Small intestine (tissue), 16 donors: ENCODE measurements around the gene CCR5. TPM values are rescaled to one million over a fixed set of nuclear protein-coding genes. Genes with fewer than 3 reads are reported as not detected.
"Not testable (repeated sequence)": the region's sequence is repeated elsewhere in the genome, so short reads cannot be mapped to it uniquely, and the experiment has no call there.

Experiments used
- DNase-seq, 2 donors: peaks; one replicate each; pipeline versions ENCODE4 v3.0.0 to v3.0.0-alpha.2; 2013
- FAIRE-seq: peaks from 2 replicates; lab custom pipeline; 2012; peaks lifted over from hg19 to GRCh38; lab: Jason Lieb, UNC
- H3K27ac ChIP-seq, 3 donors: one replicate each; pipeline ENCODE4 v1.5.1; 2013; ENCODE audit warnings: low read length in 2 of 3, mild to moderate bottlenecking in 2 of 3, control low read depth in 1 of 3, inconsistent platforms in 1 of 3, low read depth in 1 of 3, moderate library complexity in 1 of 3
- H3K27me3 ChIP-seq, 3 donors: one replicate each; pipeline ENCODE4 v1.6.1; 2013; ENCODE audit warnings: low read length in 3 of 3, inconsistent platforms in 1 of 3; ENCODE audit not compliant: control insufficient read depth in 3 of 3, insufficient read depth in 3 of 3
- H3K36me3 ChIP-seq, 3 donors: one replicate each; pipeline ENCODE4 v1.6.1; 2013; ENCODE audit warnings: low read length in 3 of 3, inconsistent platforms in 1 of 3, low read depth in 1 of 3, mild to moderate bottlenecking in 1 of 3, moderate library complexity in 1 of 3; ENCODE audit not compliant: control insufficient read depth in 3 of 3, insufficient read depth in 2 of 3
- H3K4me1 ChIP-seq, 3 donors: one replicate each; pipeline ENCODE4 v1.6.1; 2013; ENCODE audit warnings: low read length in 2 of 3, inconsistent platforms in 1 of 3, low read depth in 1 of 3, mild to moderate bottlenecking in 1 of 3, moderate library complexity in 1 of 3; ENCODE audit not compliant: control insufficient read depth in 3 of 3, insufficient read depth in 2 of 3
- H3K4me3 ChIP-seq, 3 donors: one replicate each; pipeline ENCODE4 v1.5.1; 2013; ENCODE audit warnings: low read length in 3 of 3, control low read depth in 1 of 3, inconsistent platforms in 1 of 3, low read depth in 1 of 3, mild to moderate bottlenecking in 1 of 3, moderate library complexity in 1 of 3
- H3K9me3 ChIP-seq, 2 donors: one replicate each; pipeline ENCODE4 v1.6.1; 2013; ENCODE audit warnings: low read depth in 1 of 2, low read length in 1 of 2; ENCODE audit not compliant: control insufficient read depth in 2 of 2, insufficient read depth in 1 of 2
- WGBS, 3 donors: extraction: QIAGEN DNeasy Blood & Tissue Kit; methylation state at CpG; one replicate each; pipeline ENCODE4 v1.1.7; 2013; 5-methylcytosine and 5-hydroxymethylcytosine counted together
- long read RNA-seq, 10 donors: transcript quantifications; one replicate each; lab custom pipeline, GENCODE V29; 2026
- polyA plus RNA-seq, 4 donors: library from polyadenylated mRNA; stranded (reverse) in 3 of 4; unstranded in 1 of 4; fragments of 200-250 nt in 3 of 4; fragments of 120-200 nt in 1 of 4; gene quantifications; one replicate each; pipeline versions ENCODE4 v1.2.1 to v1.2.3, GENCODE V29; 2013
- donor health status: healthy with polysubstance abuse.
- donor health status: control.
- donor health status: control.
- donor health status: Bipolar disorder and iron deficiency.
- donor health status: healthy.

CCR5 gene
- polyA plus RNA-seq = 1 to 10 TPM in 1 of 4 donors, under 1 TPM in 3; 0.81 to 1.5 (median 0.92) TPM
- long read RNA-seq, donor 1 = 0 reads
- long read RNA-seq, donor 2 = 0 reads
- long read RNA-seq, donor 3, partial matches to known transcripts = 0 of 1 reads
- long read RNA-seq, donor 3, other reads (novel, unspliced or antisense) = 0 of 1 reads
- long read RNA-seq, donor 4 = 0 reads
- long read RNA-seq, donor 5 = 0 reads
- long read RNA-seq, donor 6 = 0 reads
- long read RNA-seq, donor 7 = 0 reads
- long read RNA-seq, donor 8 = 0 reads
- long read RNA-seq, donor 9 = 0 reads
- long read RNA-seq, donor 10, partial matches to known transcripts = 0 of 1 reads
- long read RNA-seq, donor 10, other reads (novel, unspliced or antisense) = 0 of 1 reads

DNA sequence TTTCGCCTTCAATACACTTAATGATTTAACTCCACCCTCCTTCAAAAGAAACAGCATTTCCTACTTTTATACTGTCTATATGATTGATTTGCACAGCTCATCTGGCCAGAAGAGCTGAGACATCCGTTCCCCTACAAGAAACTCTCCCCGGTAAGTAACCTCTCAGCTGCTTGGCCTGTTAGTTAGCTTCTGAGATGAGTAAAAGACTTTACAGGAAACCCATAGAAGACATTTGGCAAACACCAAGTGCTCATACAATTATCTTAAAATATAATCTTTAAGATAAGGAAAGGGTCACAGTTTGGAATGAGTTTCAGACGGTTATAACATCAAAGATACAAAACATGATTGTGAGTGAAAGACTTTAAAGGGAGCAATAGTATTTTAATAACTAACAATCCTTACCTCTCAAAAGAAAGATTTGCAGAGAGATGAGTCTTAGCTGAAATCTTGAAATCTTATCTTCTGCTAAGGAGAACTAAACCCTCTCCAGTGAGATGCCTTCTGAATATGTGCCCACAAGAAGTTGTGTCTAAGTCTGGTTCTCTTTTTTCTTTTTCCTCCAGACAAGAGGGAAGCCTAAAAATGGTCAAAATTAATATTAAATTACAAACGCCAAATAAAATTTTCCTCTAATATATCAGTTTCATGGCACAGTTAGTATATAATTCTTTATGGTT lies at the start of gene CCR5:
TSS of gene CCR5 (plus strand) at position 108 of the 680 bp plus-strand sequence. CDS start 1,957 bp downstream, outside the sequence.
- H3K4me1 ChIP-seq = peaks cover 0 to 10% (median 0%) of the 10 kb centered on the region in 3 donors
- H3K27me3 ChIP-seq = peaks cover 0 to 11% (median 0%) of the 10 kb centered on the region in 3 donors
- peak within 1 kb of the TSS in 1 of 3 donors; percentile 17 for H3K4me3 ChIP-seq
- FAIRE-seq (no peak), DNase-seq (peak in 1 of 2 donors; percentile 60)
- no peaks in the 10 kb centered on the region for H3K36me3 ChIP-seq
- H3K27ac ChIP-seq = peak within 1 kb of the TSS in 2 of 3 donors; percentile 58 to 88
- 34 to 50% (median 44%) methylated on average over 5 of the region's 5 CpGs for WGBS, 3 donors
- H3K9me3 ChIP-seq = no peaks in the 10 kb centered on the region

DNA sequence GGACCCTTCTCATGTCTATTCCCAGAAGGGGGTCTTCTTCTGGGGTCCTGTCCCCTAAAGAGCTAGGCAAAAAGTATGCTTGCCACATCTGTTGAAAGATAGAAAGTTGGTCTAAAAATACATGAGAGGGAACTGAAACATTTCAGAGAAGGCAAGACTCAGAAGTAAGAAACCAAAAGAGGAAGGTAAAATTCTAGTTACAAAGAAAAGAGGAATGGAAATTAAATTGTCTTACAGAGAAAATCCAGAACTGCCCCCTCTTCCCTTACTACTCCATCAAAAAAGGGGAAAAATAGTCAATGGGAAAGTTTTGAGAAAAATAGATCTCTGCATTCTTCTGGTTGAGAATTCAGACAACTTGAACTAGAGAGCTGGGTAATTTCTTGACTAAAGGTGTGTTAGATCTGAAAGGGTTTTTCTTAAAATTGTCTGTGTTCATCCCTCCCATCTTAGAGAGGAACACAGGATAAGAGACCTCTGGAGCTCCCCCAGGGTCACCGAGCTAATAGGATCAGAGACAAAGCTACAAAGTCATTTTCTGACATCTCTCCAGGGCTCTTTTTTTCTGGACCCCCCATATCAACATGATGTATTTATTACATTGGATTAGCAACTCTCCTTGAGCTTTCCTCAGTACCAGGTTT lies 49.2 kb upstream of the CCR5 start:
- no peaks in the 10 kb centered on the region for H3K4me1 ChIP-seq
- peaks cover 0 to 3% (median 0%) of the 10 kb centered on the region in 3 donors for H3K27me3 ChIP-seq
- FAIRE-seq (no peak), DNase-seq (no peak)
- no peak overlapping the region for H3K27ac ChIP-seq
- 74 to 83% (median 76%) methylated on average over 1 of the region's 1 CpG for WGBS, 3 donors
- no peaks in the 10 kb centered on the region for H3K36me3 ChIP-seq
- H3K9me3 ChIP-seq = peaks cover 0 to 3% of the 10 kb centered on the region in 2 donors
- no peak overlapping the region for H3K4me3 ChIP-seq

DNA sequence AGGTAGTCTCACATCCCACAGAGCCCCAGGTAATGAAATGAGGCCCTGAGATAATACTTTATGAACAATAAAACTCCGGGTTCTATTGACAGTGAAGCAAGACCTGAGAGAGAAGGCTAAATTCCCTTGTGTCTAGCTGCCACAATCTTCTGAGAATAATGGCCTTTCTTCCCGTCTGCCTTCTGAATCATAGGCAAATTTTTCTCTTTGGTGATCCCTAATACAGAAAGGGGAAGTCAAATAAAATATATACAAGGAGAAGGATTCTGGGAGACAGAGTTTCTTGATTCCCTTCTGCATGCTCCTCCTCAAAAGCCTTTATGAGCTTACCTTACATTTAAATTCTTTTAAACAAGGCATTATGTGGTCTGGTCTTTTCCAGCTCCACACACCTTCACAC lies 46.7 kb upstream of the CCR5 start:
- Histone ChIP-seq H3K4me3 (no peak overlapping the region), H3K27ac (no peak overlapping the region), H3K4me1 (no peaks in the 10 kb centered on the region), H3K9me3 (peaks cover 0 to 7% of the 10 kb centered on the region in 2 donors), H3K27me3 (peaks cover 0 to 3% (median 0%) of the 10 kb centered on the region in 3 donors), H3K36me3 (no peaks in the 10 kb centered on the region)
- DNase-seq (no peak), FAIRE-seq (no peak)
- 34 to 65% (median 44%) methylated on average over 2 of the region's 2 CpGs for WGBS, 3 donors

DNA sequence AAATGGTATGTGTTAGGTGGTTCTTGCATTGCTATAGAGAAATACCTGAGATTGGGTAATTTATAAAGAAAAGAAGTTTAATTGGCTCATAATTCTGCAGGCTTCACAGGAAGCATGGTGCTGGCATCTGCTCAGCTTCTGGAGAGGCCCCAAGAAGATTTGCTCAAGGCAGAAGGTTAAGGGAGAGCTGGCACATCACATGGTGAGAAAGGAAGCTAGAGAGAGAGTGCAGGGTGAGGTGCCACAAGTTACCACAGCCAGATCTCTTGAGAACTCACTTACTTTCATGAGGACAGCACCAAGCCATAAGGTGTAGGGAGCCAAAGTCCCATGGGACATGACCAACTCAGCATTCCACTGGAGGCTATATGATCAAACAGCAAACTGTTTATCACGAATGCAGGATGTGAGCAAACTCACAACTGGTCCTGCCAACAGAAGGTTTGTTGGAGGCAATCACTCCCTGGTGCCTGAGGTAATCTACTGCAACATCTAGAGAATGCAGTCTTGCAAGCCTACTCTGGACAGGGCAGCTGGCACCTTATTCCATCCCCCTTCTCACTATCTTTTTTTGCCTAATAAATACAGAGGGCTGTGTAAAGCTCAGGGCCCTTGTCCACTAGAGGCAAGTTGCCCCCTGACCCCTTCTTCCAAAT lies 45.0 kb upstream of the CCR5 start:
- Histone ChIP-seq H3K36me3 (no peaks in the 10 kb centered on the region), H3K4me3 (no peak overlapping the region), H3K9me3 (peaks cover 0 to 7% of the 10 kb centered on the region in 2 donors), H3K4me1 (no peaks in the 10 kb centered on the region), H3K27ac (no peak overlapping the region), H3K27me3 (peaks cover 0 to 3% (median 0%) of the 10 kb centered on the region in 3 donors)
- DNase-seq (no peak), FAIRE-seq (no peak)
- 59 to 84% (median 69%) methylated on average over 1 of the region's 1 CpG for WGBS, 3 donors

DNA sequence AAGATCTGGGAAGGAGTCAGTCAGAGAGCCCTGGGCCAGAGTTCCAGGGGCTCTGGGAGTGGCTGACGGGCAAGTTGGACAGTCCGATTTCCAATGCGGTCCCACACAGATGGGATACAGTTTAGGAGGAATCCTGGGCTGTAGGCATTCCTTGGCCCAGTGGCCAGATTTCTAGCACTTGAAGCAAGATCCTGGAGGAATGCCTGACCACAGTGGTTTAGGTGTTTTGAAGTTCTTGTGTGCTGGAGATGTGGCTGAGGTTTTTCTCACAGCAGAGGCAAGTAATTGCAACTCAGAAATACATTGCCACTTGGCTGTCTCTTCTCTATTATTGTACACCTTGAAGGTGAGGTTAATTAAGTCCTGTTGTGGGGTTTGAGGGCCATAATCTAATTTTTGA lies 40.1 kb upstream of the CCR5 start:
- not testable (repeated sequence) for H3K4me3 ChIP-seq, H3K4me1 ChIP-seq, H3K9me3 ChIP-seq, H3K27ac ChIP-seq, FAIRE-seq, H3K27me3 ChIP-seq, H3K36me3 ChIP-seq, DNase-seq
- 88 to 100% (median 91%) methylated on average over 3 of the region's 3 CpGs for WGBS, 3 donors

DNA sequence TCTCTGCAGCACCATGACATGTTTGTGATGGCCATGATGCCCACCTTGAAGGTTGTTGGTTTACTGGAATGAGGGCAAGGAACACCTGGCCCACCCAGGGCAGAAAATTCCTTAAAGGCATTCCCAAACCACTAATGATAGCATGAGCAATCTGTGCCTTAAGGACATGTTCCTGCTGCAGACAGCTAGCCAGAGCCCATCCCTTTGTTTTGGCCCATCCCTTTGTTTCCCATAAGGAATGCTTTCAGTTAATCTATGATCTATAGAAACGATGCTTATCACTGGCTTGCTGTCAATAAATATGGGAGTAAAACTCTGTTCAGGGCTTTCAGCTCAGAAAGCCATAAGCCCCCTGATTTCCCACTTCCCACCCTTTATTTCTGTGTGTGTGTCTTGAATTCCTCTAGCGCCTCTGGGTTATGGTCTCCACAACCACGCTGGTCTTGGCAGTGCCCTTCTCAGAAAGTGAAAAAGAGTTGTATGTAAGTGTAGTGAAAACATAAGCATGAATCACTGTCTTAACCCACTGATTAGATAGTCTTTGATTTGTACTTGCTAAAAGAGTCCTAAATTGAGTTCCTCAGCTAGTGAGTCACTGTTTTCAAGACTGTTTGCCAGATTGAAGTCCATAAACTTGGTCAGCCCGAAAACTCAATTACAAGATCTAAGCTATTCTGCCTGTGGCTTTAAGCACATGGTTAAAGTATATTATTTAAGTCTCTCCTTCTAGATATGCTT lies 35.8 kb upstream of the CCR5 start:
- H3K36me3 ChIP-seq = no peaks in the 10 kb centered on the region
- no peaks in the 10 kb centered on the region for H3K27me3 ChIP-seq
- no peak overlapping the region for H3K4me3 ChIP-seq
- WGBS, 3 donors = 24 to 41% (median 40%) methylated on average over 4 of the region's 4 CpGs
- DNase-seq = peak; percentile 29 to 51
- peaks cover 5 to 19% of the 10 kb centered on the region in 2 donors for H3K9me3 ChIP-seq
- peak overlapping the region in 1 of 3 donors; percentile 30 for H3K27ac ChIP-seq
- peak; percentile 5 for FAIRE-seq
- H3K4me1 ChIP-seq = peaks cover 0 to 4% (median 0%) of the 10 kb centered on the region in 3 donors

DNA sequence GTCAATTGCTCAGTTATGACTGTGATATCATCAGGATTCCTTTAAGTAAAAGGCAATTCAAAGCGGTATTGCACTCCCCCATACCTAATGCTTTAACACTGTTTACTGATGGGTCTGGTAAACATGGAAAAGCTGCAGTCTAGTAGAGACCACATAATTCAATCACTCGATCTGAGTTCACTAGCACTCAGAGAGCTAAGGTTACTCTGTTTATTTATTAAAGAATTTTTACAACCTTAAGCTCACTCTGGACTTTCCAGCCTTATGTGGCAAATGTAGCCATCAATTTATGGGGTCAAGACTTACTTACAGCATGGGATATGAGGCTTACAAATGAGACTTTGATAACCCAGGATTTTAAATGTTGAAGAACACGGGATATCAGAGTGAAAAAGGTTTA lies 35.2 kb upstream of the CCR5 start:
- Histone ChIP-seq H3K27ac (peak overlapping the region in 1 of 3 donors; percentile 9), H3K9me3 (peaks cover 5 to 24% of the 10 kb centered on the region in 2 donors), H3K36me3 (no peaks in the 10 kb centered on the region), H3K4me3 (no peak overlapping the region), H3K4me1 (peaks cover 0 to 4% (median 0%) of the 10 kb centered on the region in 3 donors), H3K27me3 (no peaks in the 10 kb centered on the region)
- 16 to 52% (median 28%) methylated on average over 3 of the region's 3 CpGs for WGBS, 3 donors
- DNase-seq = peak in 1 of 2 donors; percentile 41
- FAIRE-seq = no peak
